ENCODE results near the gene TUBB1. TPM values are rescaled to one million over a fixed set of nuclear protein-coding genes. Genes with fewer than 3 reads are reported as not detected.

Gene TUBB1
- polyA plus RNA-seq, 1 donor = 1.3 TPM

DNA sequence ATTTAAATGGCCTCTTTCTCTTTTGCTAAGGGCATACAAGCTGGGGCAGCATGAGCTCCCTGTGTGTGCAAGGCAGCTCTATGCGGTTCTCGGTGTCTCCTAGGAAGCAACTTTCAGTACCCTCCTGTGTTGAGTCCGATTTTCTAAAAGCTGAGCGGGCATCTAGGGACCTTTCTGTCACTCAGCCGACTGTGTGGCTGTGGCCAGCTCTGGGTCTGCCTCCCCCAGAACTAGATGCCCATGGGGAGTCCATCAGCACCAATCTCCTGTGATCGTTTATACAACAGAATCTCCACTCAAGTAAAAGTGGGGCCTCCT lies 30.7 kb upstream of the TUBB1 start:
- DNase-seq = no peak

DNA sequence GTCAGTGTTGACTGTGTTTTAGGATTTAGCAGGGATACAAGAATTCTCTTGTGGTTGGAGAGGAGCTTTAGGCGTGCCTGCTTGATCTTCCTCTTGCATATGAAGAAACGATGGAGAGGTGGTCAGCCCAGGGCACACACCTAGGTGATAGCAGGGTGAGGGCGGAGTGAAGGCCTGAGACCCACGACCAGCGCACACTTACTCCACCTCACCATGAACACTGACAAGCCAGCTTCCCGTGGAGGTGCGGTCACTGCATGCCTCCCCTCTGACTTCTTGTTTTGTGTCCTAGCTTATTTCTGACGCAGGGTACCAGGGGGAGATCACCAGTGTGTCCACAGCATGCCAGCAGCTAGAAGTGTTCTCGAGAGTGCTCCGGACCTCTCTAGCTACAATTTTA lies 30.0 kb upstream of the TUBB1 start:
- no peak for DNase-seq

DNA sequence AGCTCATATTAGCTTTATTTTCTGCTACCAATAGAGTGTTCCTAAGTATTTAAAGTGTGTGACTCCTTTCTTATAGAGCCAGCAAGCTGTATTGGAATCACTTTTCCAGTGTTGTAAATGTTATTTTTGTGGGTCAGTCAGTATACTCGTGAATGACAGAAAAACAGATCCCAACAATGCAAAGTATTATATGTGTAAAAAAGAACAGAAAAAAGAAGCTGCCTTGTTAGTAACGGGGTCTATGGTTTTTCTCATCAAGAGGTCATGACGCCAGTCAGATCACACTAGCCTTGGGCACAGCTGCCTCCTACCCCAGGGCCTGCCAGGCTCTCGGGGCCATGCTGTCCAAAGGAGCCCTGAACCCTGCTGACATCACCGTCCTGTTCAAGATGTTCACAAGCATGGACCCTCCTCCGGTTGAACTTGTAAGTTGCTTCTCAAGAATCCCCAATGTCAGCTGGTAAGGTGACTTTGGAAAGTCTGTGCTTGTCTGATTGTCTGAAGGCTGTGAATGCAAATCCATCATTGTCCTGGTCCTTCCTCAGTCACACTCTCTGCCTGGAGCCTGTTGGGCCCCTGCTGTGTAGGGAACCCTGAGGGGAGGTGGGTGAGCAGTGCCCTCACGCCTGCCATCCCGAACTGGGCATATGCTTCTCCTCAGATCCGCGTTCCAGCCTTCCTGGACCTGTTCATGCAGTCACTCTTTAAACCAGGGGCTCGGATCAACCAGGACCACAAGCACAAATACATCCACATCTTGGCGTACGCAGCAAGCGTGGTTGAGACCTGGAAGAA lies 28.4 kb upstream of the TUBB1 start:
- no peak for DNase-seq

DNA sequence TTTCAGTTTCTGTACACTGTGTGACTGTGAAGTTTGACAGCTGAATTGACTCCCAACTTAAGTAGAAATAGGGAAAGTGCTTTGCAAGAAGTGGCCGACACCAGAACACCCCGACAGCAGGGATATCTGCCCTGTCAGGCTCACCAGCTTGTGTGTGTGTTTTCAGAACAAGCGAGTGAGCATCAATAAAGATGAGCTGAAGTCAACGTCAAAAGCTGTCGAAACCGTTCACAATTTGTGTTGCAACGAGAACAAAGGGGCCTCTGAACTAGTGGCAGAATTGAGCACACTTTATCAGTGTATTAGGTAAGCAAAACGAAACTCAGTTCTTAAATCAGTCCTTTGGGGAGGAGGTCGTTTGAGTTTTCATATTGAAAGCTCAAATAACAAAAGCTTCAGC lies 27.5 kb upstream of the TUBB1 start:
- no peak for DNase-seq

DNA sequence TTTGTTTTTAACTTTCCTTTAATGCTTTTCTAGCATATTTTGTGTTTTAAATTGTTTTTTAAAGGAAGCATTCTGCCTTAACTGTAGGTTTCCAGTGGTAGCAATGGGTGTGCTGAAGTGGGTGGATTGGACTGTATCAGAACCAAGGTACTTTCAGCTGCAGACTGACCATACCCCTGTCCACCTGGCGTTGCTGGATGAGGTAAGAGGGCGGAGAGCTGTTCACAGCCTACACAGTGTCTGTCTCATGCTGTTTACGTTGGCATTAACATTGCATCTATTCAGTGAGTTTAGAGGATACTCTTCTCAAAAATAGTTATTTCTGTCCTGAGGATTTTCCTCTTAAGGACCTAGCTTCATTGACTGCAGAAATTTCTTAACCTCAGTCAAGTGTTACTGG lies 26.3 kb upstream of the TUBB1 start:
- DNase-seq = no peak

DNA sequence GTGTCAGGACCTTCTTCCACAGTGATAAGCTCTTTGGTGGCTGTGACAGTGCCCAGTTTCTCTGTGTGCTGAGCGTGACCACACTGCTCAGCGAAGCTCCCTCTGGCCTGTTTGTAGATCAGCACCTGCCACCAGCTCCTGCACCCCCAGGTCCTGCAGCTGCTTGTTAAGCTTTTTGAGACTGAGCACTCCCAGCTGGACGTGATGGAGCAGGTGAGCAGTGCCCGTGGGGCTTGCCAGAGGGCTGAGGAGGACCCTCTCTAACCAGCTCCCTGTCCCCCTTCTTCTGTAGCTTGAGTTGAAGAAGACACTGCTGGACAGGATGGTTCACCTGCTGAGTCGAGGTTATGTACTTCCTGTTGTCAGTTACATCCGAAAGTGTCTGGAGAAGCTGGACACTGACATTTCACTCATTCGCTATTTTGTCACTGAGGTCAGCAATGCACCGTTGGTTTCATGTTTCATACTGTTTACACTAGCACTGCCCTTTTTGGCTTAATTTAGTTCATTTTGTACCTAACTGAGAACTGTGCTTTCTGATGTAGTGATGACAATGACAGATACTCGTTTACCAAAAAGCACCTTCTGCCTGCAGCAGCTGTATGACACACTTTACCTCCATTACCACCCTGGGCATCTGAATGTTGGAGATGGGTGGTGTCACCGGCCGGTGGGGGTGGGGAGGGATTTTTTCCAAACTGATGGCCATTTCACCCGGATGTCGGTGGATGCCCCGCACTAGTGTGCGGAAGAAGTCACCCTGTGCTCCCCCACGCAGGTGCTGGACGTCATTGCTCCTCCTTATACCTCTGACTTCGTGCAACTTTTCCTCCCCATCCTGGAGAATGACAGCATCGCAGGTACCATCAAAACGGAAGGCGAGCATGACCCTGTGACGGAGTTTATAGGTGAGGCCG lies 25.6 kb upstream of the TUBB1 start:
- DNase-seq = no peak

DNA sequence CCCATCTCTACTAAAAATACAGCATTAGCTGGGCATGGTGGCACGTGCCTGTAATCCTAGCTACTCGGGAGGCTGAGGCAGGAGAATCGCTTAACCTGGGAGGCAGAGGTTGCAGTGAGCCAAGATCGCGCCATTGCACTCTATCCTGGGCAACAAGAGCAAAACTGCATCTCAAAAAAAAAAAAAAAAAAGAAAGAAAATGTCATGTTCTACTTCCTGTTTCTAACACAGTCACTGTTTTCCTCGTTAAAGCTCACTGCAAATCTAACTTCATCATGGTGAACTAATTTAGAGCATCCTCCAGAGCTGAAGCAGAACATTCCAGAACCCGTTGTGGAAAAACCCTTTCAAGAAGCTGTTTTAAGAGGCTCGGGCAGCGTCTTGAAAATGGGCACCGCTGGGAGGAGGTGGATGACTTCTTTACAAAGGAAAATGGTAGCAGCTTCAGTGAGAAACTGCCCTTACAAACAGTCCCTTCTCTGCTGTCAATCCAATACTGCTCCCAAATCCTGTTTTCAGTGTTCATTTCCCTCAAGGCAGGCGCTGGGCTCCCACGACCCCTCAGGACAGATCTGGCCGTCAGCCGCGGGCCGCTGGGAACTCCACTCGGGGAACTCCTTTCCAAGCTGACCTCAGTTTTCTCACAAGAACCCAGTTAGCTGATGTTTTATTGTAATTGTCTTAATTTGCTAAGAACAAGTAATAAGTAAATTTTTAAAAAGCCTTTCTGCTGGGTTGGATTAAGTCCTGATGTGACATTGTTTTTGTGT lies 24.7 kb upstream of the TUBB1 start:
- no peak for DNase-seq

DNA sequence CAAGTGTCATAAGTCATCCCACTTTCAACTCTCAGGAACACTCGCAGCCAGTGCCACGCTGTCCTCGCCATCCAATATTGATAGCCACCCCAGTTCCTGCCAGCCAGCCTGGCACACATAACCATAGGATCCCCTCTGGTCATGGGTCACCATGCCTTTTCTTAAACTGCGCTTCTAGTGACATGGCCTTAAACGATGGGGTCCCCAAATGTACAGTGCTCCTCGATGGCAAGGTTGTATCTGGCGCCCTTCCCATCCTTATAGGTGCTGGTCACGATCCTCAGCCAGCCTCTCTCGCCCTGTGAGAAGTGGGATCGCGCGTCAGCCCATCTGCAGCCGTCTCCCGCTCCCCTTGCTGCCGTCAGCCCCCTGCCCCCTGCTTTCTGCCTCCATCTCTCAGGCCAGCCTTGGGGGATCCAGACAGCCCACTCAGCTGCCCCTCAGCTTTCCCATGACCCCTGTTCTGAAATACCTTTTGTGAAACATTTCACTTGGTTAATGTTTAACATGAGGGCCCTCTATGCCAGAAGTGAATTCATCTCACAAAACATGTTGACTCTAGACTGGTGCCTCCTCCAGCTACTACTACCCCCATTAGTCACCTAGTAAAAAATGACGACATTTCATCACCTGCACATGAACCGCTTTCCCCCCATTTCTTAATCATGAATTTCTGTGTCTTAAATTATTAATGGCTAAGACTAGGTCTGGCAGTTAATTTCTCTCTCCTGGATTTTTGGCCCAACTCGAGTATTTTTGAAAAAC lies 23.6 kb upstream of the TUBB1 start:
- peak; percentile 36 for DNase-seq

DNA sequence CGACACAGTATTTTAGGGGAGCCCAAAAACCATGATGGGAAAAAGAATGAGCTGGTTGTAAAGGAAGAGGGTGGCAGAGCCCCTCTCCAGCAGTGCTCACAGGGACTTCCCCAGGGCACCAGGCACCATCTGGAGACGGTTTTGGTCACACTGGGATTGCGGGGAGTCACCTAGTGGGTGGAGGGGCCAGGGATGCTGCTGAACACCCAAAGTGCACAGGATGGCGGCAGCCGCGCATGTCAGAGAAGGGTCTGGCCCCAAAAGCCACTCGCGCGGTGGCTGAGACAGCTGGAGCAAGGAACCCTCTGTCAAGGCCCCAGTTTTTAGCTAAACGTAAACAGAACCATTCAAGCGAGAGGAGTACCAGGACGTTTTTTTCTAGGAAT lies 23.0 kb upstream of the TUBB1 start:
- no peak for DNase-seq

DNA sequence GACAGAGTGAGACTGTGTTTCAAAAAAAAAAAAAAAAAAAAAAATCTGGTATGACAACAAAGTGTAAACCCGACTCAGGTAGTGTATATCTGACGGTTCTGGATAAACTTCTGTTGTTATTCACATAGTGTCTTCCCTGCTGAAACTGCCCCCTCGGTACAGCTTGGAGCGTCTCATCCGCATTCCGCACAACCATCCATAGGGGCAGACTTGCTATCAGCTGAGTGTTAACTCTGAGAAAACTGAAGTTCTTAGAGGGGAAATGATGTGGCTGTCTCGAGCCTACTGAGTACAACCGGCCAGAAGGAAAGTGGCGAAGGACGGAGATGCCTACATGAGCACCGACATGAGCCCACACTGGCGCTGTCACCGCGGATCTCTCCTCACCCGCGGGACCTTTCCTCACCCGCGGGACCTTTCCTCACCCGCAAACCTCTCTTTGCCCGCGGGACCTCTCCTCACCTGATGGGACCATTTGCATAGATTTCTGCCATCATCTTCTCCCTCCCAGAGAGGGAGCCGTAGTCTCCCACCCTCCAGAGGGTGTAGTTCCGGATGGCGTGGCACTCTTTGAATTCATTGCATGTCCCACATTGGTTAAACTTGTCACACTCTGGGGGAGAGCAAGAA lies 22.0 kb upstream of the TUBB1 start:
- DNase-seq = no peak

DNA sequence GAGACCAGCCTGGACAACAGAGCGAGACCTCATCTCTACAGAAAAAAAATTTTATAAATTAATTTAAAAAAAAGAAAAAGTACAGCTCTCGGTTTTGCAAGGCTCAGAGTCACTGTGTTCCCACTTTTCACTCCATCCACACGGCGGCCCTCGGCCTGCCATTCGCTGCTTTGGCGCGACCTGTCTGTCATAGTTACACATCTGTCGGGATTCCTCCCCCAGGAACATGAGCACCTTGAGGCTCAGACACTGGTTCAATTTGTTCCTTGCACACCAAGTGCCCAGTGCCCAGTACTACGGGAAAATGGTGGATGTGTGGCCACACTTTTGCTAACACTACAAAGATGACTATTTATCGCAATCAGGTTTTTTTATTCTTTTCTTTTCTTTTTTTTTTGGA lies 20.6 kb upstream of the TUBB1 start:
- DNase-seq = no peak

DNA sequence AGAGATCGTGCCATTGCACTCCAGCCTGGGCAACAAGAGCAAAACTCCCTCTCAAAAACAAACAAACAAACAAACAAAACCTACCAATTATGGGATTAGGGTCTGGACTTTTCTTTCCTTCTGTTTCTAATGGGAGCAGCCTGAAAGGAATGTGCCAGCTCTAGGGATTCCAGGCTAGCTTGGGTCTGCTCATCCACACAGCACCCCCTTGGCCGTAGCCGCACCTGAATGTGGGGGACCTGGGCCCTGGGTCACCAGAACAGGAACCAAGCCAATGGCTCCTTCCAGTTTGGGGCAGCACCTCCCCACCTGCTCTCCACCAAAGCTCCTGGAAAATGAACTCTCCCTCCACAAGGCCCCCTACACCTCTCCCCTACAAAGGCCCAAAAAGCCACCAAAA lies 18.9 kb upstream of the TUBB1 start:
- DNase-seq = no peak

DNA sequence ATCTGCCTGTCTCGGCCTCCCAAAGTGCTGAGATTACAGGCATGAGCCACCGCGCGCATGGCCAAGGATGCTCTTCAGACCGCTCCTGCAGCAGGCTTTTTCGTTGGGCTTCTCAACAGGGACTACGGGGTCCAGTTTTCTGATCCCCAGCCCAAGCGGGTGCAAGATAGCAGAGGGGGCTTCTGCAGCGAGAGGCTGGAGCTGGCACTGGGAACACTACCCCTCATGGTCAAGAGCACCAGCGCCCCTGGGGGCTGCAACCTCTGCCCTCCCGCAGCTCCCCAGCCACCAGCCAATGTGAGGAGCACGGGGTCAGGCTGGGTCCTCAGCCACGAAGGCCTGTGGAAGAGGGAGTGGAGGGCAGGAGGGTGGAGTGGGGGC lies 18.2 kb upstream of the TUBB1 start:
- no peak for DNase-seq

DNA sequence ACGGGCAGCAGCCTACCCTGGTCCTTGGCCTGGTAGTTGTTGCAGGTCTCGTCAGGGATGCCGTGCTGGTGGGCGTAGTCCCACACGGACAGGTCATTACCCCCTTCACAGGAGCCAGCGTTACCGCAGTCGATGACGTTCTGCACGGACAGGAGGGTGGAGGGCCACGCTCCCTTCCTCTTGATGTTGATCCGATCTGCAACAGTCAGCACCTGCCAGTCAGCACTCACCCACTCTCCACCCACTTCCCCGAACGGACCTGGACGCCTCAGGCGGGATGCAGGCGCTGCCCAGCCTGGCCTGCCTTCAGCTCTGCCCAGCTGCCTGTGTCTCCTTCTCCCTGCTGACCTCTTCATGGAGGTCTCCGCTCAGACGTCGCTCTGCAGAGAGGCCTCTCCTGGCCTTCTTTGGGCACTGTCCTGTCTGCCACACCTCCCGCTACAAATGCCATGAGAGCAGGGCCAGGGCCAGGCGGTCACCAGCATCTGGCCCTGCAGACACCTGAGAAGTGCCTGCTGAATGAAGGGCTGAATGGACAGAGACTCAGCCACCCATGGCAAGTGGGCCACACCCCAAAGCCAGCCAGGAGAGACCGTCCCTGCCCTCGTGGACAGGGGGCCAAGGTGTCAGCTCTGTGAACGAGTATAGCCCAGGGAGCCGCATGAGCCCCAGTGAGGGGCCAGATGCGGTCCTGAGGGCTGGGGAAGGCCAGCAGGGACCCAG lies 17.6 kb upstream of the TUBB1 start:
- no peak for DNase-seq

DNA sequence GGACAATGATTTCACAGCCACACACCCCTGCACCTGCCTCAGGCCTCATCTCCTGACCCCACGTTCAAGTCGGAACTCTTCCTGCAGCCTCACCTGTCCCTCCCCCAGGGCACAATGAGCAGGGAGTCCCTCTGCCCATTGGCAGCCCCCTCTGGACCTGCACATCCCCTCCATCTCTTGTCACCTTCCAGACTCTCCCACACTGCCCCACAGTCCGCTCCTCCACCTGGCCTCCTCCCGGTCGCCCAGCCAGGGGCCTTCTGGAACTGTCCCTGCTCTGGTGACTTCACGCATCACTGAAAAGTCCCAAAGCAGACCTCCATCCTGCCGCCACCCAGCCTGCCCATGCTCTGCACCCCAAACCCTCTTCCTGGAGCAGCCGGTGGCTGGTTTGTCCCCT lies 16.8 kb upstream of the TUBB1 start:
- DNase-seq = no peak

DNA sequence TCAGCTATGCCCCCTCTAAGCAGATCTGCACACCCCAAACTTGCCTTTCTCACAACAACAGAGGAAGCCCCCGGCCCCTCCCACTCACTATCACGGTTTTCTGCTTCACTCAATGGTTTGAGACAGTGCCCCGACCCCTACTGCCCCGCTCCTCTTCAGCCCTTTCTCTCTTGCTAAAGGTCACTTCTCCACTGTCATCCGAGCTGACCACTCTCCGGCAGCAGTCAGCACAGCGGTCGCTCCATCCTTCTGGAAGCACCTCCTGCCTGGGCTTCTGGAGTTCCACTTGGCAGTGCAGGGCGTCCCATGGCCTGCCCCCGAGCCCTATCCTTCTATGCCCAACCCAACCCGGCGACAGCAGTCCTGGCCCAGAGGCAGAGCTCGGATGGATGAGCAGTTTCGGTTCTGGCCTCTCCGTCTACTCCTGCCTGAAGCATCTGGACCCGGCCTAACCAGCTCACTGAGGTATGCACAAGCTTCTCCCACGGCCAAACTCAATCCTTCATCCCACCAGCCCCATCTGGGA lies 16.3 kb upstream of the TUBB1 start:
- DNase-seq = no peak

DNA sequence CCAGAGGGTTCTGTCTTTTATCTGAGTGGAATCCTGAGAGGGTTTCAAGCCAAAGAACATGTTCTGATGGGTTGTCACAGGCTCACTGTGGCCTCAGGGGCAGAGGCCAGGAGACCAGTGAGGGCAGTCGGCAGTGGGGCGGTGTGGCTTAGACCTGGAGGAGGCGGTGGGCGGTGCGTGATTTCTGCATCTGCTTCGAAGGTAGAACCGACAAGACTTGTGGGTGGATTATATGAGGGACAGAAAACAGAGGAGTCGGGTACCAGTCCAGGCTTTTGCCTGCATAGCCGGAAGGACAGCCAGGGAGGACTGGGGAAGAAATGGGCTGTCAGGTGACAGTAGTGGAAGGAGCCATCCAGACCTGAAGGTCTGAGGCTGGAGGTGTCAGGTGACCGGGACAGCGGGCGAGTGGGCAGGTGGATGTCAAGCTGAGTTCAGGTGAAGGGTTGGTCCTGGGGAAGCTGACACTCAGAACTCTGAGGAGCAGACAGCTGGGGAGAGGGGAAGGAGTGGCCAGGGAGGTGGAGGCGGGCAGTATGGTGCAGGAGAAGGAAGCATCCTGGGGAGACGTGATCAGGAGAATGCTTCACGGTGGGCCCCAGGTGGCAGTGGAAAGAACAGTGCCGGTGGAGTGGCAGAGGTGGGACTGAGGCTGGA lies 15.3 kb upstream of the TUBB1 start:
- no peak for DNase-seq

DNA sequence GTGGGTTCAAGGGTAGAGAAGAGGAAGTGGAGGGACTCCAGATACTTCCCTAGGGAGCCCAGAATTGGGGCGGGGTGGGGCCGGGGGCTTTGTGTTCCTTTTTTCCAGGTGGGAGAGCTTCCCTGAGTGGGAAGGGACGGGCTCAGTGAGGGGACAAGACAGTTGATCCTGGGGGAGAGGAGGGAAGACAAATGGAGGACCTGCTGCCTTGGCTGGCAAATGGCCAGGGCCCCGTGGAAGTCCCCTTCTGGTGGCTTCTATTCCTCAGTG lies 14.8 kb upstream of the TUBB1 start:
- DNase-seq = no peak

DNA sequence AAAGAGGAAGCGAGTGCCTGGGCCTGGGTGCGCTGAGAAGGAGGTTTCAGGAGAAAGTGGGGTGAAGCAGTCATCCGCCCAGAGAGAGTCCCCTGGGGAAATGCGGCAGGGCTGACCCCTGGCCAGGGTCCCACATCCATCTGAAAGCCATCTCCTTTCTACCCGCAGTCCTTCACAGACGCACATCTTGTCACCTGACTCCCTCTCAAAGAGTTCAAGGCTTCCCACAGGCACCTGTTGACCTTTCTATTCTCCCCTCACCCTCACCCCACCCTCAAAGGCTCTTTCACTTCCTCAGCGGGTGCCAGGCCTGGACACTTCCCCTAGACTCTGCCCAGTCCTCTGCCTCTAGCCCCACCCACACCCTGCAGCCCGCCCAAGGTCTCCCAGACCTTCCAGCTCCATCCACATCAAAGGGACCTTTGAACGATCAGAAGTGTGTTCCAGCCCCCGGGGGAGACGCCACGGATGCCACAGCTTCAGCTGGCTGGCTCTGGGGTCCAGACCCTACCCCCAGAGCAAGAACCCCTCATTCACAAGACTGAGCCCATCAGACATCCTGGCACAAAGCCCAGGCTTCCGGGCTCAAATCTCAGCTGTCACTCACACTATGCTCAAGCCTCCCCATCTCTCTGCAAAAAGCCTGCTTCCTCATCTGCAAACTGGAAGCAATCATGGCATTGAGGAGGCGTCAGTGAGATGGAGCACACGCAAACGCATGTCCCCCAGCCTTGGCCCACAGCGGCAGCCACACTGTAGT lies 14.3 kb upstream of the TUBB1 start:
- DNase-seq = no peak

All from left kidney (tissue), 2 donors.